ENCODE results near the gene ADAM15. TPM values are rescaled to one million over a fixed set of nuclear protein-coding genes. Genes with fewer than 3 reads are reported as not detected.

Gene ADAM15
- total and polyA plus RNA-seq, 5 donors from 2014 or later = 9.8 to 31.5 (median 20.6) TPM

DNA sequence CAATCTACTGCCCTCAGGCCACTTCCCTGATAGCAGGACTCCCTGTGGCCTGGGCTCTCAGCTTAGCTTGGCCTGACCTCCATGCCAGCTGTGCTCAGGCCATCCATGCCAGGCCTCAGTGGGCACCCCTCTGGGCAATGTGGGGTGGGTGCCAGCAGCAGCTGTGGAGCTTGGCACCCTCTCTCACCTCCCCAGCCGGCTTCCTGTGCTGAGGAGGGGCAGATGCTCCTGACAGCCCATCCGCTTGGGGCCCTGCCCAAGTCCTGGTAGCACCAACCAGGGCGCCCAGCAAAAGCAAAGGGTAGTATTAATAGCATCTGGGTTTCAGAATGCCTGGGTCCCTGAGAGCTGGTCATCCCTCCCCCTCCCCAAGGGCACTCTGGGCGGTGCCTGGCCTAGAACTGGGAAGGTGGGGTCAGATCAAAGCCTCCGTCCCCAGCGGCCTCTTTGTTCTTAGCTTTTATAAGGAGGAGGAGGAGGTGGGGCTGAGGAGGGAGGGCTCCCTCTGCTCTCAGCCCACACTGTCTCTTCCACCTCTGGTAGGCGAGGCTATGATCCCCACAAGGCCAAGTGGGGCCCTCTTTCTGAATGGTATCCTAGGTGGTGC, 18.5 kb downstream of the ADAM15 start:
- Mint-ChIP-seq H3K4me3 (peak overlapping the region in 2 of 4 donors; percentile 19 to 27), H3K27ac (no peak overlapping the region), H3K4me1 (peaks cover 3 to 51% (median 16%) of the 10 kb centered on the region in 4 donors), H3K9me3 (peaks cover 0 to 2% (median 0%) of the 10 kb centered on the region in 7 donors), H3K27me3 (peaks cover 5% of the 10 kb centered on the region), H3K36me3 (peaks cover 14% of the 10 kb centered on the region)
- peaks cover 9% of the 10 kb centered on the region for H3K36me3 ChIP-seq (ENCODE audit: control insufficient read depth, insufficient read depth, low read length)
- no peaks in the 10 kb centered on the region for H3K27me3 ChIP-seq (ENCODE audit: control insufficient read depth, insufficient read depth, low read length)
- DNase-seq = no peak
- peaks cover 28% of the 10 kb centered on the region for H3K4me1 ChIP-seq (ENCODE audit: control insufficient read depth, insufficient read depth, low read length, poor library complexity, severe bottlenecking)
- H3K4me3 ChIP-seq (ENCODE audit: low read depth, low read length) = no peak overlapping the region
- H3K9me3 ChIP-seq (ENCODE audit: control insufficient read depth in 2 of 2, low read length in 2 of 2) = no peaks in the 10 kb centered on the region
- H3K27ac ChIP-seq (ENCODE audit: insufficient read depth, low read length, poor library complexity, severe bottlenecking) = no peak overlapping the region
- ATAC-seq (ENCODE audit: low read depth in 2 of 2) = no peak

DNA sequence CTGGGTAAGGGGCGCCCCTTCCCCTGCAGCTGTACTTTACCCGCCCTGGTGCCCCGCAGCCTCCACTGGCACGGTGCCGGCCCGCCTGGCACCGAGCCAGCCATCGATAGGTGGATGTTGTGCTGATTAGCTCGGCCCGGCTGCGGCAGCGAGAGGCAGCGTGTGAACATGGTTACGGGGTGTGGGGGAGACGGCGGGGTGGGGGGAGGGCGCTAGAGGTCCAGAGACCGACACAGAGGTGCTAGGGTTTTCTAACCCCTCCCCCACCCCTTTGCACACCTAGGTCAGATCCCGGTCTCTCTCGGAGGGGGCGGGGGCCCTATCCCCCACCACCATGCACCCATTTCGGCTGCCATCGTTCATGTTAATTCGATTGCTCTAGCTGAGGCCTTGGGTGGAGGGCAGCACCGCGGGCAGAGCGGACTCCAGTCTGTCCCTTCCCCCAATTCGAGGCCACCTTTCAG, 19.1 kb downstream of the ADAM15 start:
- Histone ChIP-seq H3K27me3 (ENCODE audit: control insufficient read depth, insufficient read depth, low read length) (no peaks in the 10 kb centered on the region), H3K36me3 (ENCODE audit: control insufficient read depth, insufficient read depth, low read length) (peaks cover 9% of the 10 kb centered on the region), H3K9me3 (ENCODE audit: control insufficient read depth in 2 of 2, low read length in 2 of 2) (no peaks in the 10 kb centered on the region), H3K27ac (ENCODE audit: insufficient read depth, low read length, poor library complexity, severe bottlenecking) (no peak overlapping the region), H3K4me3 (ENCODE audit: low read depth, low read length) (peak overlapping the region; percentile 59), H3K4me1 (ENCODE audit: control insufficient read depth, insufficient read depth, low read length, poor library complexity, severe bottlenecking) (peaks cover 23% of the 10 kb centered on the region)
- Mint-ChIP-seq H3K4me3 (peak overlapping the region in 3 of 4 donors; percentile 27 to 55 (median 43)), H3K4me1 (peaks cover 0 to 48% (median 13%) of the 10 kb centered on the region in 4 donors), H3K27me3 (peaks cover 5% of the 10 kb centered on the region), H3K27ac (no peak overlapping the region), H3K9me3 (peaks cover 0 to 2% (median 0%) of the 10 kb centered on the region in 7 donors), H3K36me3 (peaks cover 14% of the 10 kb centered on the region)
- no peak for DNase-seq
- no peak for ATAC-seq (ENCODE audit: low read depth in 2 of 2)

DNA sequence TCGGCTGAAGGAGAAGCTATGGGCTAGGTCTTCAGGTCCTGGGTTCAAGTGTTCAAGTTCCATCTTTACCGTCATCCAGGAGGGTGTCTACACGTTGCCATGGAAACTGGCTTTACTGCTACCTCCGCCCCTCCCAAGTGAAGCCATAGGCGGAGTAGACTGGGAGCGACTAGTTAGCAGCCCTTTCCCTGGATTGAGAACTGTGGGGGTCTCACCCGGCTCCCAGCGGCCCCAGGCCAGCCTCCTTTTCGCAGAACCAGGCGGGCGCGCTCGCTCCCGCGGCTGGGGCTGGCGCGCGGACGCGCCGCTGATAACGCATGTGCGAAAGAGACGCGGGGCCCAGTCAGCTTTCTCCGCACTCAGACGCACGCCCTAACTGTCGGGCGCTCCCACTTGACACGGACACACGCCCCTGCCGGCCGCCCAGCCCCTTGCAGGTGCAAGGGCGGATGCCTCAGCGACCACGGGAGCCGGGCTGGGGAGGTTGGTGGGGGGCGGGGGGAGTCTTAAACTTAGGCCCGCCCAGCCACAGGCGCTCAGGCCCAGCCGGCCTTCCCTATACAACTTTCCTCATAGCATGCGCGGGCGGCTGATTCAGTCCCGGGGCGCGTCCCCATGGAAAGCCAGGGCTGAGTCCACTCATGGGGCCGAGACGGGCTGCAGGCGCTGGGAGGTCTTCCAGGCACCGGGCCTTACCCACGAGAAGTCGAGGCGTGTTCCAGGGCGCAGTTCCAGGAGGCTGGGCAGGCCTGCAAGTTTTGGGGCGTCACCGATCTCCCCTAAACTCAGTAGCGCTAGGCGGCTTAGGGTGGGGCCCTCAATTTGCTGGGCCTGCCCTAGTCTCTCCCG, 19.8 kb downstream of the ADAM15 start:
- Mint-ChIP-seq H3K27ac (no peak overlapping the region), H3K27me3 (peaks cover 12% of the 10 kb centered on the region), H3K4me3 (peak overlapping the region in 2 of 4 donors; percentile 43 to 55), H3K9me3 (peaks cover 0 to 2% (median 0%) of the 10 kb centered on the region in 7 donors), H3K4me1 (peaks cover 0 to 48% (median 13%) of the 10 kb centered on the region in 4 donors), H3K36me3 (peaks cover 14% of the 10 kb centered on the region)
- H3K4me3 ChIP-seq (ENCODE audit: low read depth, low read length) = peak overlapping the region; percentile 59
- H3K36me3 ChIP-seq (ENCODE audit: control insufficient read depth, insufficient read depth, low read length) = peaks cover 9% of the 10 kb centered on the region
- H3K27ac ChIP-seq (ENCODE audit: insufficient read depth, low read length, poor library complexity, severe bottlenecking) = no peak overlapping the region
- no peaks in the 10 kb centered on the region for H3K27me3 ChIP-seq (ENCODE audit: control insufficient read depth, insufficient read depth, low read length)
- ATAC-seq (ENCODE audit: low read depth in 2 of 2) (peak; percentile 96 to 97), DNase-seq (peak; percentile 66 to 89 (median 78))
- peaks cover 22% of the 10 kb centered on the region for H3K4me1 ChIP-seq (ENCODE audit: control insufficient read depth, insufficient read depth, low read length, poor library complexity, severe bottlenecking)
- H3K9me3 ChIP-seq (ENCODE audit: control insufficient read depth in 2 of 2, low read length in 2 of 2) = no peaks in the 10 kb centered on the region

- H3K27me3 ChIP-seq (ENCODE audit: control insufficient read depth, insufficient read depth, low read length) = no peaks in the 10 kb centered on the region
- H3K27me3 Mint-ChIP-seq = peaks cover 19% of the 10 kb centered on the region
- ATAC-seq (ENCODE audit: low read depth in 2 of 2) (no peak), DNase-seq (no peak)
- peaks cover 22% of the 10 kb centered on the region for H3K4me1 ChIP-seq (ENCODE audit: control insufficient read depth, insufficient read depth, low read length, poor library complexity, severe bottlenecking)
- H3K4me3 Mint-ChIP-seq = peak overlapping the region; percentile 24 to 61 (median 41)
- H3K36me3 Mint-ChIP-seq = peaks cover 14% of the 10 kb centered on the region
- H3K27ac ChIP-seq (ENCODE audit: insufficient read depth, low read length, poor library complexity, severe bottlenecking) = no peak overlapping the region
- H3K9me3 Mint-ChIP-seq = peaks cover 0 to 2% (median 0%) of the 10 kb centered on the region in 7 donors
- H3K4me3 ChIP-seq (ENCODE audit: low read depth, low read length) = no peak overlapping the region
- H3K27ac Mint-ChIP-seq = peak overlapping the region in 1 of 3 donors; percentile 69
- H3K4me1 Mint-ChIP-seq = peaks cover 0 to 40% (median 10%) of the 10 kb centered on the region in 4 donors
- no peaks in the 10 kb centered on the region for H3K9me3 ChIP-seq (ENCODE audit: control insufficient read depth in 2 of 2, low read length in 2 of 2)
- H3K36me3 ChIP-seq (ENCODE audit: control insufficient read depth, insufficient read depth, low read length) = peaks cover 9% of the 10 kb centered on the region
Measured at GRCh38 chr1:155071701-155072100, 20.6 kb downstream of the ADAM15 start.

GRCh38 chr1:155072531-155073289, 21.6 kb downstream of the ADAM15 start:
- Mint-ChIP-seq H3K27me3 (peaks cover 23% of the 10 kb centered on the region), H3K27ac (peak overlapping the region in 1 of 3 donors; percentile 20), H3K36me3 (peaks cover 8% of the 10 kb centered on the region), H3K9me3 (peaks cover 0 to 2% (median 0%) of the 10 kb centered on the region in 7 donors), H3K4me3 (no peak overlapping the region), H3K4me1 (peaks cover 0 to 40% (median 9%) of the 10 kb centered on the region in 4 donors)
- no peak for DNase-seq
- ATAC-seq (ENCODE audit: low read depth in 2 of 2) = no peak
- Histone ChIP-seq H3K27me3 (ENCODE audit: control insufficient read depth, insufficient read depth, low read length) (no peaks in the 10 kb centered on the region), H3K36me3 (ENCODE audit: control insufficient read depth, insufficient read depth, low read length) (peaks cover 9% of the 10 kb centered on the region), H3K4me3 (ENCODE audit: low read depth, low read length) (no peak overlapping the region), H3K27ac (ENCODE audit: insufficient read depth, low read length, poor library complexity, severe bottlenecking) (no peak overlapping the region), H3K9me3 (ENCODE audit: control insufficient read depth in 2 of 2, low read length in 2 of 2) (no peaks in the 10 kb centered on the region), H3K4me1 (ENCODE audit: control insufficient read depth, insufficient read depth, low read length, poor library complexity, severe bottlenecking) (peaks cover 22% of the 10 kb centered on the region)

GRCh38 chr1:155073377-155074242, 22.5 kb downstream of the ADAM15 start:
- Mint-ChIP-seq H3K9me3 (peaks cover 0 to 2% (median 0%) of the 10 kb centered on the region in 7 donors), H3K4me3 (no peak overlapping the region), H3K27ac (no peak overlapping the region), H3K36me3 (peaks cover 4% of the 10 kb centered on the region), H3K4me1 (peaks cover 0 to 43% (median 9%) of the 10 kb centered on the region in 4 donors), H3K27me3 (peaks cover 28% of the 10 kb centered on the region)
- Histone ChIP-seq H3K9me3 (ENCODE audit: control insufficient read depth in 2 of 2, low read length in 2 of 2) (no peaks in the 10 kb centered on the region), H3K27ac (ENCODE audit: insufficient read depth, low read length, poor library complexity, severe bottlenecking) (no peak overlapping the region), H3K4me3 (ENCODE audit: low read depth, low read length) (no peak overlapping the region), H3K4me1 (ENCODE audit: control insufficient read depth, insufficient read depth, low read length, poor library complexity, severe bottlenecking) (peaks cover 24% of the 10 kb centered on the region), H3K36me3 (ENCODE audit: control insufficient read depth, insufficient read depth, low read length) (peaks cover 6% of the 10 kb centered on the region), H3K27me3 (ENCODE audit: control insufficient read depth, insufficient read depth, low read length) (no peaks in the 10 kb centered on the region)
- ATAC-seq (ENCODE audit: low read depth in 2 of 2) (no peak), DNase-seq (peak in 1 of 3 donors; percentile 58)
